GM21737 (cell line): ENCODE data around the gene MEF2D.

ENCODE experiments used
- ATAC-seq: cut with Tn5 transposase; IDR thresholded peaks from one replicate; pipeline ENCODE4 v1.9.1; 2021; ENCODE audit warnings: mild to moderate bottlenecking, moderate library complexity; ENCODE audit not compliant: unreplicated experiment

Gene MEF2D

GRCh38 chr1:156500543-156500792, at the start of gene MEF2D:
Gene MEF2D, minus strand, starts transcription at chr1:156500775. Its CDS starts 17,483 bp downstream, at chr1:156483292.
- no peak for ATAC-seq

- no peak for ATAC-seq
Observed at GRCh38 chr1:156550346-156550745, 49.8 kb upstream of the MEF2D start.

- no peak for ATAC-seq
Observed at GRCh38 chr1:156549831-156550230, 49.3 kb upstream of the MEF2D start.

DNA sequence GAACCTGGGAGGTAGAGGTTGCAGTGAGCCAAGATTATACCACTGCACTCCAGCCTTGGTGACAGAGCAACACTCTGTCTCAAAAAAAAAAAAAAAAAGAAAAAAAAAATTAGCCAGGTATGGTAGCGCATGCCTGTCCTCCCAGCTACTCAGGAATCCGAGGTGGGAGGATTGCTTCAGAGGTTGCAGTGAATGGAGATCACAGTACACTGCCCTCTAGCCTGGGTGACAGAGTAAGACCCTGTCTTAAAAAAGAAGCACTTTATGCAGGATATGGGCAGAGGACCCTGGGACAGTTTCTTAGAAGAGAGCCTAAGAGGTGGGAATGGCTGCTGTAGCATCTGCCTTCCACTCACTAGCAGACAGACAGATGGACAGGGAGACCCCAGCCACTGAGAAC, 48.8 kb upstream of the MEF2D start:
- ATAC-seq: no peak

DNA sequence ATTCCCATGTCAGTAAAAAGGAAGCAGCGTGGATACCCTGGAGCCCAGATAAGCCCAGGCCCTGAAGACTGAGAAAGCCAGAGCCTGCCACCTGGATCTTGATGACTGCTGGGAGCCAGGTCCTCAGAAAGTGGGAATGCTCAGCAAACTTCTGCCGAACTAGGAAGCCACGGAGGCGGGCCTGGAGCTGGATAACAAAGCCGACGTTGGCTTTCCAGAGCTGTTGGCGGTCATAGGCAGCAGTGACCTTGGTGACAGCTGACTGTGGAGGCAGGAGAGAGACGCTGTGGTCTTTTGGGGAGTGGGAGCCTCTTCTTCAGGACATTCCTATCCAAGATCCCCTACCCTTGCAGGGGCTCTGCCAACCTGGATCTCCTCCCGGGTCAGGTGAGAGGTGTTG, 47.4 kb upstream of the MEF2D start:
- no peak for ATAC-seq

DNA sequence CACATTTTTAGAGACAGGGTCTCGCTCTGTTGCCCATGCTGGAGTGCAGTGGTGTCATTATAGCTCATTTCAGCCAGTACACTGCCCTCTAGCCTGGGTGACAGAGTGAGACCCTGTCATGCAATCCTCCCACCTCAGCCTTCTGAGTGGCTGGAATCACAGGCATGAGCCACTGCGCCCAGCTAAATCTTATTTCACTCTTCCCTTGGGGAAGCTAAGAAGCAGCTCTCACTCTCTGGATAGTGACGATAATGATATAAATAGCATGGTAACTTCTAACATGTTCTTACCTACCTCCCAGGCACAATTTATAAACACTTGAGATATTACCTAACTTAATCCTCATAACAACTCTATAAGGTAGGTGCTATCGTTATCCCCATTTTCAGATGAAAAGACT, 46.9 kb upstream of the MEF2D start:
- ATAC-seq: no peak

- no peak for ATAC-seq
Observed at GRCh38 chr1:156546267-156546666, 45.7 kb upstream of the MEF2D start.

GRCh38 chr1:156544592-156545102, 44.1 kb upstream of the MEF2D start:
- no peak for ATAC-seq

DNA sequence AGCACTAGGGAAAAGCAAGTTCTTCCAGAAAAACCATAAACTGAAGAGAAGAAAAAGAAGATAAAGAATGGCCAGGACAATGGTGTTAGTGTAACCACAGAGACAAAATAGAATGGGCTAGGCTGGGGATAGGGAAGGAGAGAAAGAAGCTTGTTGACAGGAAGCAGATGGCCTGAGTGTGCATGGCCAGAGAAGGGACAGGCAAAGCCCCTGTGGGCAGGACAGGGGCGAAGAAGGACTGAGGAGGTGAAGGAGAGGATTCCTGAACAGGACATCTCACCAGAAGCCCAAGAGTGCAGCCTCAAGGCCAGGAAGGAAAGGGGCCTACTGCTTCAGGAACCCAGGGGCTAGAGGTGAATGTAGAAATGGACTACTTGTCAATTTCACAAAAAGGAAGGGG, 42.5 kb upstream of the MEF2D start:
- ATAC-seq: no peak

GRCh38 chr1:156540955-156541354, 40.4 kb upstream of the MEF2D start:
- ATAC-seq: no peak

DNA sequence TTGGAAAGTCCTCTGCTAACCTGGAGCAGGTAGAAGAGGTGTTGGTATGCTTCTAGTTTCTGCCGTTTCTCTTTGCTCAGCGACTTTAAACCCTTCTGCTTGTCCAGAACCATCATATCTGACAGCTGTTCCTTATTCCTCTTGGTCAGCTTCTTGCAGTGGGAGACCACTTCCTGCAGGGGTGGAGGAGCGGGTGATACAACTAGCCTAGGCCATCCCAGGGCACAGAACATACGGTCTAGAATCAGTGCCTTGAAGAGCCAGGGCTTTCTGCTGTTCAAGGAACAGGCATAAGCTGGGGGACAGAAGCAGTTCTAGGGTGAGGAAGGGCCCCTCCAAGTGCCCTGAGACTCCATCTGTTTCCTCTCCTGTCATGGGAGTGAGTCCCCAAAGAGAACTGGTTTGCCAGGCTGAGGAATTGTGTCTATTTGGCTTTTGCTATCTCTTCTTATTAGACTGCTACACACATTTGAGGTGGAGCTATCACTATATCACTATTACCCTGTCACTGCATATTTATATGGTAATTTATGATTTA, 39.3 kb upstream of the MEF2D start:
- no peak for ATAC-seq

GRCh38 chr1:156538711-156539440, 38.3 kb upstream of the MEF2D start:
- no peak for ATAC-seq

DNA sequence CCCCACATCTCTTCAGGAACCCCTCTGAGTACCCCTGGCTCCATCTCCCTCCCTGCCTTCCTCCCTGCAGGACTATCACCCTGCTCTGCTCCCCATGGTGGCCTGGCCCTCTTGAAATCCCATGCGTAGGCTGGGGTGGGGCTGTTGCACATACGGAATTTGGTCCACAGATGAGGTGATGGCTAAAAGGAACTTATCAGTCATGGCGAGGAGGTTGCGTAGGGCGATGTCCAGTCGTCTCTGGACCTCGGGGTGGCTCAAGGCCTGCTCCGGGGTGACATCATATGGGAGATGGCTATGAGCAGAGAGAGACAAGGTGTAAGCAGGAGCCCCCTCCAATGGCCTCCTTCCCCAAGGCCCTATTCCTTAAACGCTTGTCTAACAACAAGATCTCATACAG, 36.5 kb upstream of the MEF2D start:
- ATAC-seq: no peak

DNA sequence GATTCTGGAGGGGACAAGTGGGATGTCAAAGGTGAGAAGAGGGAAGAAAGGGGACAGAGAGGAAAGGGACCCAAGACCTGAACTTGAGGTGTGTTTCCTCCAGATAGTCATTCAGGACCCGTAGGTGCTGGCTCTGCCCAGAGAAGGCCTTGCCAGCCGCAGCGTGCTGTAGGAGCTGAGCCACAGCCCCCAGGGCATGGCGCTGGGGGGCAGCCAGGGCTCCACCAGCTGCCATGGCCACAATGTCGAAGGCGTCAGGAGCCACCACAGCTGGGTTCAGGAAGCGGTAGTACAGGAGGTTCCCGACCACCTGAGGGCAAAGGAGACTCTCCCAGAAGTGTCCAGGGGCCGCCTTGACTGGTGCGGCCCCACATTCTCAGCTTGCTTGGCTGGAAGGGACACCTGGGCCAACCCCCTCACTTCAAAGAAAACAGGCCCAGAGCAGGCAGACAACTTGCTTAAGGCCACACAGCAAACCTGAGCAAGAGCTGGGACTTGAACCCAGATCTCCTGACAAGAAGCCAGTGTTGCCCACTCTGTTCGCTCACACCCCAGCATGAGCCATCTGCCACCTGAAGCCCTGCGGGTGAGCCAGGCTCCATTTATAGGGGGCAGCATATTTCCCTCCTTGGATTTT, 34.0 kb upstream of the MEF2D start:
- ATAC-seq: no peak

- ATAC-seq: no peak
Observed at GRCh38 chr1:156533568-156534220, 33.1 kb upstream of the MEF2D start.

DNA sequence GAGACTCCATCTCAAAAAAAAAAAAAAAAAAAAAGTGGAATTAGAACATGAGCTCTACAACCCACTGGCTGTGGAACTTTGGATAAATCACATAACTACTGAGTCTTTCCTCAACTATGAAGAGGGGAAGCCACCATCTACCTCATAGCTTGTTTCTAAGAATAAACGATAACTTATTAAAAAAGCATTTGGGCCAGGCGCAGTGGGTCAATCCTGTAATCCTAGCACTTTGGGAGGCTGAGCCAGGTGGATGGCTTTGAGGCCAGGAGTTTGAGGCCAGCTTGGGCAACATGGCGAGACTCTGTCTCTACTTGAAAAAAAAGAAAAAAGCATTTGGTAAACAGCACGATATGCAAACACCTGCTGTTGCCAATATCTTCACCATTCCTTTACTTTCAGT, 31.8 kb upstream of the MEF2D start:
- ATAC-seq: no peak

GRCh38 chr1:156530006-156530405, 29.4 kb upstream of the MEF2D start:
- no peak for ATAC-seq

DNA sequence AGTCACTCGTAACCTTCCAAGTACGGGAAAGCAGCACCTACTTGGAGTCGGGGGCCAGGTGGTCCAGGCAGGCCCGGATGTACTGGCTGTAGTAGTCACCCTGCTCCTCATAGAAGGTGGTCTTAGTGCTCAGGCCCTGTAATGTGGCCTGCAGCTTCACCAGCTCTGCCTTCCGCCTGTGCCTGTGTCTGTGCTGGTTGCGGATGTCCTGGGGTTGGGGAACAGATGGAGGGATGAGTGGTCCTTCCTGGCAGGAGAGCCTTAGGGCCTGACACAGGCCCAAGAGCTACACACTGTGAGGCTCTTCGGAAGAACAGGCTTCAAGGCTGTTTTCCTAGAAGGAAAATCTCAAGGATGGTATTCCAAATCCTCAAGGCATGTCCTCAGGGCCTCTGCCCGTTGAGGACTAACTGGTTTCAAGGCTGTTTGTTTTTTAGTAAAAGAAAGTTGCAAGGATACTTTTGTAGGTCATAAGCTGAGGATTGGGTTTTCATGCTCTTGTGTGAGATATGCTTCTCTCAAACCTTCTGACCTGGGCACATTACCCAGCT, 28.4 kb upstream of the MEF2D start:
- no peak for ATAC-seq

DNA sequence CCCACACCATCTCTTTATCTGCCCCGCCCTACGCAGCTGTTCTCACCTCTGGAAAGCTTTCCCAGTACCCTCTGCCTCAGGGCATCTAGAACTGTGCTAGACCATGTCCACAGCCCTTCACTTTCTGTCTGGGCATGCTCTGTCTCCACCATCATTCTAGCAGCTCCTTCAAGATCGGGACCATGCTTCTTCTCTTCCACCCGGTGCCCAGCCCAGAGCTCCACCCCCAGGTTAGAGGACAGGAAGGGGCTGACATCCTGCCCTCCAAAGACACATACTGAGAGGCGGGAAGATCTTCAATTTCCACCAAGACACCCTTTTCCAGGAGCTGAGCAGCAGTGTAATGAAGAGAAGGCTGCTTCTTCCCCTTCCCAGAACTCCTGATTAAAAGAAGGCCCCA, 27.7 kb upstream of the MEF2D start:
- no peak for ATAC-seq

DNA sequence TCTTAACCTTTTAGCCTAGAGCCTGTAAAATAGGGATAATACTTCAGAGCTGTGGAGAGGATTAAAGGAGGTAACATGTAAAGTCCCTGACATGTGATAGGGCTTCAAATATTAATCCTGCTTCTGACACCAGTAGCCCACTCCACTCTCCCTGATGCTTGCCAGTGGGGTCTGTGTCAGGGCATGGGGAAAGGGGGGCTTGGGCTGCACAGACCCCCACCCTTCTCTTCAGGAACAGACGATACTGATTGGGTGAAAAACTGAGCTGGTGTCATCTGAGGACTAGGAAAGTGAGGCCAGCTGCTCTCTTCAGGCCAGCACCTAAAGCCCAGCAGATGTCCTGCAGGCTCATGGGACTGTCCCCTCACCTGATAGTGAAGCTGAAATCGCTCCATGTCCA, 27.0 kb upstream of the MEF2D start:
- ATAC-seq: no peak

- no peak for ATAC-seq
Observed at GRCh38 chr1:156525856-156526489, 25.4 kb upstream of the MEF2D start.
